Activated T-helper 17 cell treated with anti-CD3 and anti-CD28 coated beads, Interleukin-2, amount 50 U/mL, for 72 hours (primary cell): Measurements from ENCODE around the gene DHPS. TPM values are rescaled to one million over a fixed set of nuclear protein-coding genes. Genes with fewer than 3 reads are reported as not detected.

Source experiments
- ATAC-seq: fragments of 150-1000 bp; cut with Tn5 transposase; replicated peaks from 2 replicates; pipeline ENCODE4 v1.10.0; 2021; ENCODE audit warnings: mild to moderate bottlenecking, moderate library complexity
- H3K27ac Mint-ChIP-seq: one replicate; pipeline ENCODE4 v1.8.0; 2022; ENCODE audit warnings: mixed read lengths
- H3K27me3 Mint-ChIP-seq: one replicate; pipeline ENCODE4 v1.8.0; 2022; ENCODE audit warnings: mixed read lengths
- H3K36me3 Mint-ChIP-seq: one replicate; pipeline ENCODE4 v1.8.0; 2022; ENCODE audit warnings: low read depth, mild to moderate bottlenecking, mixed read lengths
- H3K4me1 Mint-ChIP-seq: one replicate; pipeline ENCODE4 v1.8.0; 2022; ENCODE audit warnings: mixed read lengths
- H3K4me3 Mint-ChIP-seq: one replicate; pipeline ENCODE4 v1.8.0; 2022; ENCODE audit warnings: mild to moderate bottlenecking, mixed read lengths
- H3K9me3 Mint-ChIP-seq: one replicate; pipeline ENCODE4 v1.8.0; 2022; ENCODE audit warnings: mixed read lengths
- total RNA-seq, 2 donors: library from RNA; stranded (reverse); gene quantifications; one replicate each; pipeline ENCODE4 v1.2.3, GENCODE V29; 2022

The DHPS gene
- total RNA-seq, 2 donors from 2014 or later, result 125 to 167 TPM

DNA sequence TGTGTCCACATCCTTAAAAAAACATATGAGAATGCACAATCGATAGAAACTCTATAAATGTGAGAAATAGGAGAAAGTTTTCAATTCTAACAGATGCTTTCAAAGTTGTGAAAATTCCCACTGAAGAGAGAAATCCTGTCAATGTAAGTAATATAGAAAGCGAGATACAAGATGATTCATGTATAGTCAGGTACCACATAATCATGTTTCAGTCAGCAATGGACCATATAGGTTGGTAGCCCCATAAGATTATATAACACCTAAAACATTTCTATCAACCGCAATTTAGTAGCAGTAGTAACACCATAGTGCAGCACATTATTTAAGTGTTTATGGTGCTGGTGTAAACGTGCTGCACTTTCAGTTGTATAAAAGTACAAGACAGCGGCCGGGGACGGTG lies 52.5 kb downstream of the DHPS start:
- peak; percentile 80 for ATAC-seq
- Mint-ChIP-seq H3K27me3 (no peaks in the 10 kb centered on the region), H3K36me3 (peaks cover 80% of the 10 kb centered on the region), H3K4me3 (no peak overlapping the region), H3K4me1 (peaks cover 9% of the 10 kb centered on the region), H3K9me3 (peaks cover 10% of the 10 kb centered on the region), H3K27ac (no peak overlapping the region)

DNA sequence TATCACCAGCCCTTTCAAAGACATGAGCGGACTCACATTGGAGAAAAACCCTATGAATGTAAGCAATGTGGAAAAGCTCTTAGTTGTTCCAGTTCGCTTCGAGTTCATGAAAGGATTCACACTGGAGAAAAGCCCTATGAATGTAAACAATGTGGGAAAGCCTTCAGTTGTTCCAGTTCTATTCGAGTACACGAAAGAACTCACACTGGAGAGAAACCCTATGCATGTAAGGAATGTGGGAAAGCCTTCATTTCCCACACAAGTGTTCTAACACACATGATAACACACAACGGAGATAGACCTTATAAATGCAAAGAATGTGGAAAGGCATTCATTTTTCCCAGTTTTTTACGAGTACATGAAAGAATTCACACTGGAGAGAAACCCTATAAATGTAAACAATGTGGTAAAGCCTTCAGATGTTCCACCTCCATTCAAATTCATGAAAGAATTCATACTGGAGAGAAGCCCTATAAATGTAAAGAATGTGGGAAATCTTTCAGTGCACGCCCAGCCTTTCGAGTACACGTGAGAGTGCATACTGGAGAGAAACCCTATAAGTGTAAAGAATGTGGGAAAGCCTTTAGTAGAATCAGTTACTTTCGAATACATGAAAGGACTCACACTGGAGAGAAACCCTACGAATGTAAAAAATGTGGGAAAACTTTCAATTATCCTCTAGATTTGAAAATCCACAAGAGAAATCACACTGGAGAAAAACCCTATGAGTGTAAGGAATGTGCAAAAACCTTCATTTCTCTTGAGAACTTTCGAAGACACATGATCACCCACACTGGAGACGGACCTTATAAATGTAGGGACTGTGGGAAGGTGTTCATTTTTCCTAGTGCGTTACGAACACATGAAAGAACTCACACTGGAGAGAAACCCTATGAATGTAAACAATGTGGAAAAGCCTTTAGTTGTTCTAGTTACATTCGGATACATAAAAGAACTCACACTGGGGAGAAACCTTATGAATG lies 53.3 kb downstream of the DHPS start:
- H3K4me3 Mint-ChIP-seq, result no peak overlapping the region
- ATAC-seq, result no peak
- H3K9me3 Mint-ChIP-seq, result peaks cover 10% of the 10 kb centered on the region
- no peak overlapping the region for H3K27ac Mint-ChIP-seq
- no peaks in the 10 kb centered on the region for H3K27me3 Mint-ChIP-seq
- H3K4me1 Mint-ChIP-seq, result peaks cover 9% of the 10 kb centered on the region
- H3K36me3 Mint-ChIP-seq, result peaks cover 80% of the 10 kb centered on the region

DNA sequence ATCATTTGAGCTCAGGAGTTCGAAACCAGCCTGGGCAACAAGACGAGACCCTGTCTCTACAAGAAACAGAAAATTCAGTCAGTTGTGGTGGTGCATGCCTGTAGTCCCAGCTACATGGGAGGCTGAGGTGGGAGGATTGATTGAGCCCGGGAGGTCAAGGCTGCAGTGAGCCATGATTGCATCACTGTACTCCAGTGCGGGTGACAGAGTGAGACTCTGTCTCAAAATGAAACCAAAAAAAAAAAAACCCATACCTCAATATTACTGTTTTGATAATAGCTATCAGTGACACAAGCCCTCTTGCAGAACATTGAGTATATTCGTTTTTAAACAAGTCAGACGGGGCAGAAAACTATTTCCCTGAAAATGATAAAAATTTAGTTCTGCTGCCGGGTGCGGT lies 54.7 kb downstream of the DHPS start:
- no peak overlapping the region for H3K27ac Mint-ChIP-seq
- peaks cover 9% of the 10 kb centered on the region for H3K4me1 Mint-ChIP-seq
- H3K9me3 Mint-ChIP-seq, result peaks cover 10% of the 10 kb centered on the region
- no peak overlapping the region for H3K4me3 Mint-ChIP-seq
- H3K27me3 Mint-ChIP-seq, result no peaks in the 10 kb centered on the region
- peaks cover 82% of the 10 kb centered on the region for H3K36me3 Mint-ChIP-seq
- ATAC-seq, result peak; percentile 70

Other genes with a start within 250 kb of the DHPS start
- gene ZNF443, start 240.9 kb downstream of the DHPS start, total RNA-seq, result 1 to 10 TPM; 1.9 to 3.4 TPM
- 1 to 10 TPM; 1.6 to 3.4 TPM for gene ZNF709, start 197.1 kb downstream of the DHPS start, total RNA-seq
- 1 to 10 TPM; 4.1 to 6.1 TPM for gene ZNF564, start 130.4 kb downstream of the DHPS start, total RNA-seq
- gene ZNF490, start 71.1 kb downstream of the DHPS start, total RNA-seq, result 10 to 100 TPM in 1 of 2 donors, 1 to 10 TPM in 1; 7.3 to 11.1 TPM
- gene ZNF791, start 71.0 kb downstream of the DHPS start, total RNA-seq, result 10 to 100 TPM; 16.7 to 19.0 TPM
- 100 to 1,000 TPM; 199 to 247 TPM for gene MAN2B1, start 15.1 kb downstream of the DHPS start, total RNA-seq
- gene WDR83, start 15.1 kb downstream of the DHPS start, total RNA-seq, result 10 to 100 TPM; 17.7 to 30.4 TPM
- not detected for gene GNG14, start 6.1 kb upstream of the DHPS start, total RNA-seq
- 1 to 10 TPM; 4.7 to 9.9 TPM for gene FBXW9, start 14.8 kb upstream of the DHPS start, total RNA-seq
- 100 to 1,000 TPM in 1 of 2 donors, 10 to 100 TPM in 1; 71.9 to 106 TPM for gene TNPO2, start 42.1 kb upstream of the DHPS start, total RNA-seq
- 100 to 1,000 TPM; 135 to 172 TPM for gene TRIR, start 52.8 kb upstream of the DHPS start, total RNA-seq
- gene GET3, start 55.6 kb upstream of the DHPS start, total RNA-seq, result 10 to 100 TPM; 37.7 to 66.6 TPM
- not detected for gene BEST2, start 69.9 kb upstream of the DHPS start, total RNA-seq
- gene HOOK2, start 93.7 kb upstream of the DHPS start, total RNA-seq, result 10 to 100 TPM; 22.5 to 44.4 TPM
- gene JUNB, start 109.6 kb upstream of the DHPS start, total RNA-seq, result 100 to 1,000 TPM; 328 to 586 TPM
- 100 to 1,000 TPM; 307 to 415 TPM for gene PRDX2, start 119.9 kb upstream of the DHPS start, total RNA-seq
- gene THSD8, start 120.2 kb upstream of the DHPS start, total RNA-seq, result 10 to 100 TPM; 25.5 to 32.7 TPM
- 10 to 100 TPM; 30.1 to 53.5 TPM for gene RNASEH2A, start 124.7 kb upstream of the DHPS start, total RNA-seq
- gene RTBDN, start 152.7 kb upstream of the DHPS start, total RNA-seq, result not detected
- 1 to 10 TPM; 2.4 to 2.6 TPM for gene MAST1, start 156.6 kb upstream of the DHPS start, total RNA-seq
- 10 to 100 TPM; 32.5 to 34.2 TPM for gene DNASE2, start 199.6 kb upstream of the DHPS start, total RNA-seq
- under 1 TPM in 1 of 2 donors, not detected in 1; 0.61 TPM for gene KLF1, start 205.3 kb upstream of the DHPS start, total RNA-seq
- gene GCDH, start 209.3 kb upstream of the DHPS start, total RNA-seq, result 10 to 100 TPM; 25.8 to 48.4 TPM
- gene SYCE2, start 237.4 kb upstream of the DHPS start, total RNA-seq, result 1 to 10 TPM; 1.6 to 6.2 TPM